ENCODE data around the gene MRPS34.

- no peak for TF ChIP-seq POLR2AphosphoS5 (IDR thresholded peaks at IDR 0.05)
- TF ChIP-seq CTCF (IDR thresholded peaks at IDR 0.05): no peak
- TF ChIP-seq EP300 (IDR thresholded peaks at IDR 0.05): no peak
- no peak for TF ChIP-seq POLR2A (IDR thresholded peaks at IDR 0.05)
These were observed 44.3 kb upstream of the MRPS34 start for GRCh38 chr16:1817276-1817589.

All from stomach (tissue), 4 donors.